ENCODE data around the gene FNBP1. TPM values are rescaled to one million over a fixed set of nuclear protein-coding genes. Genes with fewer than 3 reads are reported as not detected.
"Not testable (repeated sequence)": the region's sequence is repeated elsewhere in the genome, so short reads cannot be mapped to it uniquely, and the experiment has no call there.

The FNBP1 gene
- total RNA-seq, 1 donor from 2014 or later: 198 TPM

GRCh38 chr9:129996161-129996830 lies 46.7 kb downstream of the FNBP1 start:
- intact Hi-C loops (cut with micrococcal nuclease): loop anchor here (5.0 kb wide), 1 partner anchor 34 kb away; no protein-coding TSS in a partner anchor

- intact Hi-C loops (cut with micrococcal nuclease): loop anchor here (2.0 to 5.0 kb wide), 2 partner anchors 33 to 43 kb away; no protein-coding TSS in a partner anchor
Observed at GRCh38 chr9:129995409-129996160, 47.4 kb downstream of the FNBP1 start.

DNA sequence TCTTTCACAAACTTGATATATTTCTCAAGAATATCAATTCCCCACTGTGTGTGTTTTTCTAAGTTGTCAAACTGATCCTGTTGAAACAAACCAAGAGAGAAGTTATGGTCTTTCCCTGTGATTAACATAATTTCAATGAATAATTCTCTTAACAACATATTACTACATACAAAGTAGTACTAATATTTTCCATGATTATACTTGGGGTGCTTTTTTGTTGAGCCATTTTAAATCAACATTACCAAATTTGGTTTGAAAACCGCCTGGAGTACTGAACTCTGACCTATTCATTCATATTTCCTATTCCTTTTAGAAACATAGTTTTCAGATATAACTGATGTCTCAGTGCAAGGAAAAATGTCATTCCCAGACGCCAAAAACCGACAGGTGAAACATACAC lies 48.1 kb downstream of the FNBP1 start:
- intact Hi-C loops (cut with micrococcal nuclease): loop anchor here (2.0 to 5.0 kb wide), 2 partner anchors 33 to 44 kb away; no protein-coding TSS in a partner anchor

- intact Hi-C loops (cut with micrococcal nuclease): not testable (repeated sequence)
Observed at GRCh38 chr9:129991139-129991538, 51.9 kb downstream of the FNBP1 start.

DNA sequence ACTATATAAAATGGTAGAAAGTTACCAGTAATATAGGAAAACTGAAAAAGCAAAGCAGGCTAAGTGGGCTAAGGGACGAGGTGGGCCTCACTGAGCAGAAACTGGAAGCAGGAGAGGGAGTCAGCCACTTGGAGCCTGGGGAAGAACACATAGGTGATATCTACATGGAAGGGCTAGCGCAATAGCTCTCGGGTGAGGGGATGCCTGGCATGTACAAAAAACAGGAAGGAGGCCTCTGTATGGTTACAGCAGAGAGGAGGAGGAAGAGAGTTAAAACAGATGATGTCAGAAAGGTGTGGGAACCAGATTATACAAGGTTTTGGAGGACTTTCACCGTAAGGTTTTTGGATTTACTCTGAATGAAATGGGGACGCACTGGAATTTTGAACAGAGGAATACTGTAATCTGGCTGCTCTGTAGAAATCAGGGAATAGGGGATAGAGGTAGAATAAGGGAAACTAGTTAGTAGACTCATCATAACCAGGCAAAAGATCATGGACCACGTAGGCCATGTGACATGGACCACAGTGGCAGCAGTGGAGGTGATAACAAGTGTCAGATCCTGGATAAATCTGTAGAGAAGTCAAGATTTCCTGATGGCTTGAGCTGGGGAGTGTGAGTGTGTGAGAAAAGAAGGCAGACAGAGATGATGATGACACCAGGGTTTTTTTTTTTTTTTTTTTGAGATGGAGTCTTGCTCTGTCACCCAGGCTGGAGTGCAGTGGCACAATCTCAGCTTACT lies 52.5 kb downstream of the FNBP1 start:
- intact Hi-C loops (cut with micrococcal nuclease): no loop called here

- intact Hi-C loops (cut with micrococcal nuclease): no loop called here
Observed at GRCh38 chr9:129989740-129990139, 53.2 kb downstream of the FNBP1 start.

GRCh38 chr9:129989362-129989708 lies 53.7 kb downstream of the FNBP1 start:
- intact Hi-C loops (cut with micrococcal nuclease): no loop called here

- intact Hi-C loops (cut with micrococcal nuclease): no loop called here
Observed at GRCh38 chr9:129988607-129989361, 54.2 kb downstream of the FNBP1 start.

GRCh38 chr9:129987941-129988340 lies 55.0 kb downstream of the FNBP1 start:
- intact Hi-C loops (cut with micrococcal nuclease): no loop called here

DNA sequence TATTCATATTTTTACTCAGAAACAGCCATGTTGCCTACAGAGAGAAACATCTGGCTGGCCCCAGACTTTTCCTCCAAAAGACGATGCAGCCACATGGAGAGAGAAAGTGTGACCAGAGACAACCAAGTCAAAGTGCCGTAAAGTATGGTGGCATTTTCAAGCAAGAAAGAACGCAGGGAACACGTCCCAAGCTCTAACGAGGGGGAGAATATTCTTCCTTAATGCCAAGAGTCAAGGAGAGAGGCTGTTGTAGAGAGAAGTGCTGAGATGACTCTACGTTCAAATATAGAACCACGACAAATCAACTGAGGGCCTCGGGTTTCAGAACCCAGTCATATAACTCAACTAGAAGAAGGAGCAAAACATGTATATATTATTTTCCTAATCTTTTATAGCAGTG lies 55.9 kb downstream of the FNBP1 start:
- intact Hi-C loops (cut with micrococcal nuclease): no loop called here

GRCh38 chr9:129984589-129984988 lies 58.4 kb downstream of the FNBP1 start:
- intact Hi-C loops (cut with micrococcal nuclease): not testable (repeated sequence)

DNA sequence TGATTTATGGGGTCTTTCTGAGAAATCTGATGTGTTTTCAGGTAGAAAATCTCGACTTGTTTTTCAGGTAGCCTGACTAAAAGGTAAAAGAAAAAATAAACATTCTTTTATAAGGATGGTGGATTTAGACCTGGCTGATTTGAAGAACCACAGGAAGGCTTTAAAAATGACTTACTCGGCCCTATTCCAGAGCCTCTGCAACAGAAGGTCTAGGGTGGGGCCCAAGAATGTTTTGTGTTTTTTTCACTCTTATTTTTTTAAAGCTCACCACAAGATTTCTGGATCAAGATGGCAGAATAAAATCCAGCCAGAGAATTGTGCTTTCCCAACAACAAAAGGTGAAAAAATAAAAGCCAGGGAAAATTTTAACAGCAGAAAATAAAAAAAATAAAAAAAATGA lies 59.1 kb downstream of the FNBP1 start:
- intact Hi-C loops (cut with micrococcal nuclease): no loop called here

- intact Hi-C loops (cut with micrococcal nuclease): no loop called here
Observed at GRCh38 chr9:129981180-129981907, 61.6 kb downstream of the FNBP1 start.

DNA sequence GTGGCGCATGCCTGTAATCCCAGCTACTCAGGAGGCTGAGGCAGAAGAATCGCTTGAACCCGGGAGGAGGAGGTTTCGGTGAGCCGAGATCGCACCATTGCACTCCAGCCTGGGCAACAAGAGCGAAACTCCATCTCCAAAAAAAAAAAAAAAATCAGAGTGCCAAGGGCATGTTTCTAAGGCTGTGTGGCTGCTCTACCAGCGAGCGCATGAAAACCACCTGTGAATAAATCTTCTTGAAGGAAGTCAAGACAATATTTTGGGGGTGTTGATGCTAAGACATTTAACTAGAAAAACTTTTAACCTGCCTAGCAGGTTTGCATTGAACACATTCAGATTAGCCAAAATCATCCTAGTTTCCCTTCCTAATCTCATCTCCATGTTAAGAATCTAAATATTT lies 62.8 kb downstream of the FNBP1 start:
- intact Hi-C loops (cut with micrococcal nuclease): not testable (repeated sequence)

DNA sequence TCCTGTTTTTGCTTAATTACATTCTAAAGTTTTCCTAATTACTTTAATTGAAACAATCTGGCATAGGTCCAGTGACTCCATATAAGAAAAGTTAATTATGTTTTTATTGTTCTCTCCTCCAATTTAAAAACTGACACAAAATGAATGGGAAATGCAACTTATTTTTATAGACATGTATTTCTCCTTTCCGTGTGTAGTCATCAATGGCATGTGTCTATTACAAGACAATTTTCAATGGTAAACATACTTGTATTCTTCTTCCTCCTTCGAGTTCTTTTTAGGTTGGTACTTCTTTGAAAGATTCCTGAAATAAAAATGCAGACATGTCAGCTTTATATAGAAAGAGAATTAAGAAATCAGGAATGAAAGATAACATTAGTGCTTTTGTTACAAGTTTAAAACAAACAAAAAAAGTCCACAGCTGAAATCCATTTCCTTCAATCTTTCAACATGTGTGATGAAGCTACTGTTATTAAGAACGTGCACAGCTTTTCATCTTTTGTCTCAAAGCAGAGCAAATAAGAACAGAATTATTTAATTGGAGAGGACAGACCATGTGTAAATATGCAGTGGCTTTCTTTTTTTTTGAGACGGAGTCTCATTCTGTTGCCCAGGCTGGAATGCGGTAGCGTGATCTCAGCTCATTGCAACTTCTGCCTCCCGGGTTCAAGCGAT lies 63.8 kb downstream of the FNBP1 start:
- intact Hi-C loops (cut with micrococcal nuclease): no loop called here

DNA sequence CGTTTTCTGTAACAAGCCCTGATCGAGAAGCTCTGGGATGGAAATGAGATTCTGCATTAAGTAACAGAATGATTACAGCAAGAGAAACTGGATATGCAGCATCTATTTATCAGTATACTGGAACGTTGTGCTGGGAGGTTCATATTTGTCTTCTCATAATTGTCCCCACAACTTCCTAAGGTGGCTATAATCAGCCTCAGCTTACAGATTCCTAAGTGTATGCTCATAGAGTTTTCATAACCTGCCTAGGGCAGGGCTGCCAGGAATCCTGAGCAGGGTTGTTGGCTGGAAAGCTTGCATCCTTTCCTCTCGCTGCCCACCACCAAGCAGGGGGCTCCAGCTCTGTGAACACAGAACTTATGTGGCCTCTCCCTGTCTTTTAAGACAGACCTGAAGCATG lies 70.2 kb downstream of the FNBP1 start:
- intact Hi-C loops (cut with micrococcal nuclease): no loop called here

DNA sequence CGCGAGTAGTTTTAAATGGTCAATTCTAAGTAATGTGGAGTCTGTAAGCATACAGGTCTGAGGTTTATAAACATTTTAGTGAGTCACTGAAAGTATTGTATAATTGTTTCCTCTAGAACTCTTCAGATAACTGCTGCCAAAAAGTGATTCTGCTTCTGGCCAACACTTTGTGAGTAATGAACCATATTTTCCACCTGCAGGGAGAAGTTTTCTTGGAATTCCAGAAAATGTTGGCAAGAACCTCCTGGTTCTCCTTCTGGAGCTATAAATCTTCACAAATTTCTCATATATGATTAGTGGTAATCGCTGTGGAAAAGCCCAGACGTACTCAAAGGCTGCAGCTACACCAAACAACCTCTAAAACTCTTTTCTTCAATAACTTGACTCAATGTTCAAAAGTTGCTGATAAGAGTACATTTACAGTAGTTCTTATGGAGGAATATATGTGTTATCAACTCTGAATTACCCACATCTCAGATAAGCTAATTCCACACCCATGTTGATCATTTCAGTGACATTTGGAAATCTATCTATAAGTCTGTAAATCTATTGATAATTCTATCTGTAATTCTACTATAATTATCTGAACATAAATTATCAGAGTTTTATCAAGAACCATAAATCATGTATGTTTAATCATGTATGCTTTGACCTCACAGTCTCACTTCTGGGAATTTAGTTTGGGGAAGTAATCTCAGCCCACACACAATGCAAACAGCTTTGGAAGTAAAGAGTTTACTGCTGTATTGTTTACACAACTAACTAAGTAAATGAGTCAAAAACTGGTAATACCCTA lies 74.1 kb downstream of the FNBP1 start:
- intact Hi-C loops (cut with micrococcal nuclease): no loop called here

- intact Hi-C loops (cut with micrococcal nuclease): loop anchor here (5.0 kb wide), 1 partner anchor 32 kb away; no protein-coding TSS in a partner anchor
Observed at GRCh38 chr9:129964901-129965734, 77.9 kb downstream of the FNBP1 start.

All from T-helper 2 cell treated with Interferon-gamma antibody and Interleukin-4, amounts not matched to agents 100 ng/mL and 5 ng/mL, for 36 hours (primary cell).